ENCODE measurements around the gene FANCI. TPM values are rescaled to one million over a fixed set of nuclear protein-coding genes. Genes with fewer than 3 reads are reported as not detected.

The FANCI gene
- total RNA-seq, 1 experiment from 2014 or later, result 163 TPM

GRCh38 chr15:89303986-89304385, 60.2 kb downstream of the FANCI start:
- Histone ChIP-seq H3K27me3 (replicated peaks; ENCODE audit: insufficient read depth, low read depth, low read length, poor library complexity) (no peaks in the 10 kb centered on the region), H3K36me3 (ENCODE audit: insufficient read depth, low read length, poor library complexity, severe bottlenecking) (peaks cover 81% of the 10 kb centered on the region), H3K27ac (ENCODE audit: low read depth, low read length, poor library complexity, severe bottlenecking) (no peak overlapping the region), H3K9me3 (ENCODE audit: low read depth, low read length, poor library complexity, severe bottlenecking) (no peaks in the 10 kb centered on the region), H3K4me1 (ENCODE audit: insufficient read depth, low read length, poor library complexity, severe bottlenecking) (no peaks in the 10 kb centered on the region), H3K4me3 (ENCODE audit: low read depth, low read length, poor library complexity, severe bottlenecking) (no peak overlapping the region)
- no TSS peak for BruUV-seq (replicated peaks)
- DNase-seq (ENCODE audit: low spot score), result no peak
- CTCF ChIA-PET, result interaction anchor here (1.1 kb wide), 1 partner anchor 9 kb away, joined by 3 read pairs; no protein-coding TSS in a partner anchor
- intact Hi-C loops (cut with micrococcal nuclease; ENCODE audit: unreplicated experiment), result no loop called here
- no peak for TF ChIP-seq CTCF (conservative IDR thresholded peaks at IDR 0.05; ENCODE audit: low read depth, low read length)
- TF ChIP-seq EZH2 (IDR thresholded peaks at IDR 0.05; ENCODE audit: borderline replicate concordance, low read depth, low read length, poor library complexity, severe bottlenecking), result no peak
- POLR2A ChIA-PET (ENCODE audit: low non-redundant PET), result no interaction called here

GRCh38 chr15:89305395-89305794, 61.6 kb downstream of the FANCI start:
- H3K9me3 ChIP-seq (ENCODE audit: low read depth, low read length, poor library complexity, severe bottlenecking), result no peaks in the 10 kb centered on the region
- no TSS peak for BruUV-seq (replicated peaks)
- H3K27me3 ChIP-seq (replicated peaks; ENCODE audit: insufficient read depth, low read depth, low read length, poor library complexity), result no peaks in the 10 kb centered on the region
- intact Hi-C loops (cut with micrococcal nuclease; ENCODE audit: unreplicated experiment), result no loop called here
- H3K27ac ChIP-seq (ENCODE audit: low read depth, low read length, poor library complexity, severe bottlenecking), result no peak overlapping the region
- peaks cover 82% of the 10 kb centered on the region for H3K36me3 ChIP-seq (ENCODE audit: insufficient read depth, low read length, poor library complexity, severe bottlenecking)
- DNase-seq (ENCODE audit: low spot score), result no peak
- no peak overlapping the region for H3K4me3 ChIP-seq (ENCODE audit: low read depth, low read length, poor library complexity, severe bottlenecking)
- POLR2A ChIA-PET (ENCODE audit: low non-redundant PET), result interaction anchor here (0.5 kb wide), 1 partner anchor 27 kb away, joined by 7 read pairs; no protein-coding TSS in a partner anchor
- no peak for TF ChIP-seq EZH2 (IDR thresholded peaks at IDR 0.05; ENCODE audit: borderline replicate concordance, low read depth, low read length, poor library complexity, severe bottlenecking)
- TF ChIP-seq CTCF (conservative IDR thresholded peaks at IDR 0.05; ENCODE audit: low read depth, low read length), result no peak
- CTCF ChIA-PET, result no interaction called here
- H3K4me1 ChIP-seq (ENCODE audit: insufficient read depth, low read length, poor library complexity, severe bottlenecking), result no peaks in the 10 kb centered on the region

DNA sequence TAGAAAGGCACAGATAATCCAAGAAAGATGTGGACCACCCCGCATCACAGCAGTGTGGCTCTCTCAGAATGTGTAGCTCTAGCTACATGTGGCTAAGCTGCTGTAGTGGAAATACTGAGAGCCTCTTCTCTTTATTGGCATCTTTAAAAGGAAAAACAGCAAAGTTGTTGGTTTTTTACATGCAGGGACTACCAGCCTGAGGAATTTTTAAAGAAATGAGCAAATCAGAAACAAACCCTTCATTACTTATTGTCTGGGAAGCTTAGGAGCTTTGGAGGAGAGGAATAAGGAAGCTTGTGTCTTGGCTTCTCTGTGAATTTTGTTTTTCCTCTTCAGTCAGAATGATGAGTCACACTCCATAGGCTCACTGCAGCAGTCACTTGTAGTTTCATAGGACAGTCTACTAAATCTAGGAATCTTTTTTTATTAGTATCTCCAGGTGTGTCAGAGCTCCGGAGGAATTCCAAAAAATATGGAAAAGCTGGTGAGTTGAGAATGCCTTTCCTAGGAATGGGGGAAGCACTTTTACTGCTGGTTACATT, 63.3 kb downstream of the FANCI start:
- no TSS peak for BruUV-seq (replicated peaks)
- ChIA-PET POLR2A (ENCODE audit: low non-redundant PET) (no interaction called here), CTCF (interaction anchor here (0.8 kb wide), 1 partner anchor 101 kb away, joined by 3 read pairs; no protein-coding TSS in a partner anchor)
- TF ChIP-seq EZH2 (IDR thresholded peaks at IDR 0.05; ENCODE audit: borderline replicate concordance, low read depth, low read length, poor library complexity, severe bottlenecking), result no peak
- no peak for TF ChIP-seq CTCF (conservative IDR thresholded peaks at IDR 0.05; ENCODE audit: low read depth, low read length)
- H3K9me3 ChIP-seq (ENCODE audit: low read depth, low read length, poor library complexity, severe bottlenecking), result no peaks in the 10 kb centered on the region
- H3K27ac ChIP-seq (ENCODE audit: low read depth, low read length, poor library complexity, severe bottlenecking), result no peak overlapping the region
- no peaks in the 10 kb centered on the region for H3K27me3 ChIP-seq (replicated peaks; ENCODE audit: insufficient read depth, low read depth, low read length, poor library complexity)
- no peak overlapping the region for H3K4me3 ChIP-seq (ENCODE audit: low read depth, low read length, poor library complexity, severe bottlenecking)
- no peak for DNase-seq (ENCODE audit: low spot score)
- peaks cover 76% of the 10 kb centered on the region for H3K36me3 ChIP-seq (ENCODE audit: insufficient read depth, low read length, poor library complexity, severe bottlenecking)
- intact Hi-C loops (cut with micrococcal nuclease; ENCODE audit: unreplicated experiment), result no loop called here
- no peaks in the 10 kb centered on the region for H3K4me1 ChIP-seq (ENCODE audit: insufficient read depth, low read length, poor library complexity, severe bottlenecking)
